Activated CD8-positive, alpha-beta memory T cell treated with anti-CD3 and anti-CD28 coated beads for 1 hour (primary cell): ENCODE data around the gene NUDCD3.
A peak's percentile ranks its signal among the peaks of the same experiment; 100 is the strongest.
"Not testable (repeated sequence)": the region's sequence is repeated elsewhere in the genome, so short reads cannot be mapped to it uniquely, and the experiment has no call there.

Experiments
- DNase-seq, 2 donors: peaks; one replicate each; pipeline ENCODE4 v3.0.0-alpha.2; 2020; ENCODE audit warnings: low read depth in 1 of 2; ENCODE audit errors: extremely low read depth in 1 of 2

NUDCD3 gene

GRCh38 chr7:44518761-44519160 lies 28.3 kb upstream of the NUDCD3 start:
- DNase-seq: no peak

- DNase-seq: no peak
Observed at GRCh38 chr7:44517175-44517574, 26.7 kb upstream of the NUDCD3 start.

GRCh38 chr7:44515590-44516268 lies 25.3 kb upstream of the NUDCD3 start:
- DNase-seq: no peak

GRCh38 chr7:44512736-44513135 lies 22.3 kb upstream of the NUDCD3 start:
- DNase-seq: no peak

- no peak for DNase-seq
Observed at GRCh38 chr7:44511863-44512468, 21.5 kb upstream of the NUDCD3 start.

GRCh38 chr7:44511236-44511635 lies 20.8 kb upstream of the NUDCD3 start:
- DNase-seq: no peak

- no peak for DNase-seq
Observed at GRCh38 chr7:44508328-44509030, 18.0 kb upstream of the NUDCD3 start.

- DNase-seq: not testable (repeated sequence)
Observed at GRCh38 chr7:44506592-44507288, 16.3 kb upstream of the NUDCD3 start.

- DNase-seq: no peak
Observed at GRCh38 chr7:44505595-44505994, 15.1 kb upstream of the NUDCD3 start.

- no peak for DNase-seq
Observed at GRCh38 chr7:44498230-44498954, 7.9 kb upstream of the NUDCD3 start.

- no peak for DNase-seq
Observed at GRCh38 chr7:44497155-44498027, 6.9 kb upstream of the NUDCD3 start.

- DNase-seq: no peak
Observed at GRCh38 chr7:44496385-44496784, 5.9 kb upstream of the NUDCD3 start.

- DNase-seq: no peak
Observed at GRCh38 chr7:44494960-44495359, 4.5 kb upstream of the NUDCD3 start.

- no peak for DNase-seq
Observed at GRCh38 chr7:44491229-44491628, 771 bp upstream of the NUDCD3 start.

- DNase-seq: peak; percentile 5 to 18
Observed at GRCh38 chr7:44489955-44490350, 505 bp downstream of the NUDCD3 start.

- no peak for DNase-seq
Observed at GRCh38 chr7:44488955-44489354, 1.5 kb downstream of the NUDCD3 start.

GRCh38 chr7:44486693-44487092 lies 3.8 kb downstream of the NUDCD3 start:
- DNase-seq: no peak

- no peak for DNase-seq
Observed at GRCh38 chr7:44486001-44486400, 4.5 kb downstream of the NUDCD3 start.

GRCh38 chr7:44484482-44485313 lies 5.8 kb downstream of the NUDCD3 start:
- DNase-seq: no peak
